ENCODE measurements around the gene PIP5K1B.

GRCh38 chr9:68871236-68871635 is 166.2 kb downstream of the PIP5K1B start:
- TF ChIP-seq CTCF (conservative IDR thresholded peaks at IDR 0.05 in 1 of 2, IDR thresholded peaks at IDR 0.05 in 1 of 2; ENCODE audit: extremely low read depth in 1 of 2, insufficient read depth in 1 of 2, low read depth in 1 of 2, low read length in 2 of 2) (no peak), EZH2 (IDR thresholded peaks at IDR 0.05; ENCODE audit: borderline replicate concordance, low read length) (no peak)

Measured in mammary epithelial cell (primary cell).